HCT116 (cell line): ENCODE measurements around the gene ACOX3. TPM values are rescaled to one million over a fixed set of nuclear protein-coding genes. Genes with fewer than 3 reads are reported as not detected.

ENCODE experiments used
- ATAC-seq: fragments of 200-7000 bp; cut with Tn5 transposase; 2 replicates; pipeline ENCODE4 v1.9.1; 2020; ENCODE audit warnings: mild to moderate bottlenecking, moderate library complexity
- BruUV-seq: library from RNA; stranded (reverse); fragments of 400-500 nt; replicated peaks from 2 replicates; lab custom pipeline; 2021; lab: Mats Ljungman, UMichigan
- CTCF ChIA-PET: fragments of 300-600 bp; sonication (Branson Sonifier 250); formaldehyde crosslinking; loops from one replicate; lab custom pipeline; 2021; ENCODE audit warnings: antibody characterized with exemption; lab: Charles Lee
- POLR2A ChIA-PET: fragments of 300-600, 350-600 bp; sonication (Branson Sonifier 250); formaldehyde crosslinking; loops from one replicate; lab custom pipeline; 2021; ENCODE audit warnings: antibody characterized with exemption; lab: Charles Lee
- RAD21 ChIA-PET, 2 experiments: fragments of 300-600 bp; sonication (Branson Sonifier 250); formaldehyde crosslinking; loops; one replicate each; lab custom pipeline; 2023; ENCODE audit warnings: low total read pairs in 2 of 2; ENCODE audit not compliant: uncharacterized antibody in 2 of 2, unreplicated experiment in 2 of 2, low non-redundant PET in 1 of 2; lab: Charles Lee
- DNase-seq: peaks from one replicate; pipeline ENCODE4 v3.0.0-alpha.2; 2010; ENCODE audit warnings: low read depth, low spot score
- H2AFZ ChIP-seq: fragments of 200-600 bp; shearing (Covaris generic), sonication (generic); 2 replicates; pipeline ENCODE4 v1.6.1; 2017; ENCODE audit warnings: low read depth, mixed run types, mixed read lengths, antibody characterized with exemption, low read length; ENCODE audit not compliant: poor library complexity, severe bottlenecking
- H3K27ac ChIP-seq: 2 replicates; pipeline ENCODE4 v1.5.1; 2012; ENCODE audit warnings: low read depth, low read length
- H3K27me3 ChIP-seq: fragments of 200-600 bp; sonication (generic); 2 replicates; pipeline ENCODE4 v1.6.1; 2016; ENCODE audit warnings: mixed run types, low read length, mixed read lengths; ENCODE audit not compliant: insufficient read depth
- H3K36me3 ChIP-seq, 2 experiments: fragments of 200-500 bp in 1 of 2; fragments of 200-600 bp in 1 of 2; sonication (Bioruptor generic) in 1 of 2; sonication (generic) in 1 of 2; 2 replicates each; pipeline versions ENCODE4 v1.5.1 to v1.6.1; 2014 to 2016; ENCODE audit warnings: low read length in 2 of 2, inconsistent platforms in 1 of 2, mixed read lengths in 1 of 2, mixed run types in 1 of 2; ENCODE audit not compliant: insufficient read depth in 2 of 2, control insufficient read depth in 1 of 2
- H3K4me1 ChIP-seq, 2 experiments: fragments of 200-600 bp in 1 of 2; sonication (generic) in 1 of 2; 2 replicates each; pipeline versions ENCODE4 v1.5.1 to v1.6.1; 2012 to 2017; ENCODE audit warnings: low read length in 2 of 2, inconsistent platforms in 1 of 2, mild to moderate bottlenecking in 1 of 2, mixed read lengths in 1 of 2, mixed run types in 1 of 2, moderate library complexity in 1 of 2; ENCODE audit not compliant: insufficient read depth in 2 of 2, control insufficient read depth in 1 of 2
- H3K4me2 ChIP-seq: fragments of 200-600 bp; sonication (generic); 2 replicates; pipeline ENCODE4 v1.6.1; 2017; ENCODE audit warnings: mixed run types, low read length, mixed read lengths
- H3K4me3 ChIP-seq, 2 experiments: fragments of 200-600 bp in 1 of 2; sonication (generic) in 1 of 2; replicated peaks in 1 of 2; 2 replicates each; pipeline ENCODE4 v1.5.1; 2011 to 2016; ENCODE audit warnings: low read length in 2 of 2, control low read depth in 1 of 2, low read depth in 1 of 2, mild to moderate bottlenecking in 1 of 2, mixed read lengths in 1 of 2, mixed run types in 1 of 2
- H3K79me2 ChIP-seq: fragments of 200-600 bp; sonication (generic); 2 replicates; pipeline ENCODE4 v1.6.1; 2017; ENCODE audit warnings: mild to moderate bottlenecking, mixed run types, low read length, moderate library complexity, mixed read lengths; ENCODE audit not compliant: insufficient read depth
- H3K9ac ChIP-seq: fragments of 200-600 bp; sonication (generic); 2 replicates; pipeline ENCODE4 v1.6.1; 2016; ENCODE audit warnings: low read length, mixed read lengths
- H3K9me2 ChIP-seq: fragments of 200-600 bp; sonication (generic), shearing (Covaris generic); 2 replicates; pipeline ENCODE4 v1.6.1; 2017; ENCODE audit warnings: mixed run types, mild to moderate bottlenecking, moderate library complexity; ENCODE audit not compliant: insufficient read depth
- H3K9me3 ChIP-seq, 2 experiments: fragments of 200-500 bp in 1 of 2; fragments of 200-600 bp in 1 of 2; sonication (Bioruptor generic) in 1 of 2; sonication (generic) in 1 of 2; 2 replicates each; pipeline ENCODE4 v1.6.1; 2014 to 2017; ENCODE audit warnings: low read length in 2 of 2, mixed read lengths in 2 of 2, inconsistent platforms in 1 of 2, low read depth in 1 of 2, mild to moderate bottlenecking in 1 of 2, mixed run types in 1 of 2, moderate library complexity in 1 of 2; ENCODE audit not compliant: control insufficient read depth in 1 of 2, insufficient read depth in 1 of 2
- H4K20me1 ChIP-seq: fragments of 200-600 bp; sonication (generic), shearing (Covaris generic); 2 replicates; pipeline ENCODE4 v1.6.1; 2017; ENCODE audit warnings: mixed run types, mild to moderate bottlenecking, moderate library complexity; ENCODE audit not compliant: insufficient read depth
- CBX3 ChIP-seq: IDR thresholded peaks from 2 replicates; pipeline ENCODE4 v1.6.1; 2012; ENCODE audit warnings: low read depth
- CEBPB ChIP-seq: IDR thresholded peaks from 2 replicates; pipeline ENCODE4 v1.6.1; 2012; ENCODE audit warnings: low read depth
- CTCF ChIP-seq, 3 experiments: fragments of 200-600 bp in 1 of 3; sonication (generic) in 1 of 3; IDR thresholded peaks in 2 of 3; conservative IDR thresholded peaks in 1 of 3; 2 replicates each; pipeline ENCODE4 v1.5.1; 2012 to 2017; ENCODE audit warnings: low read depth in 2 of 3, low read length in 2 of 3, antibody characterized with exemption in 1 of 3, borderline replicate concordance in 1 of 3, control low read depth in 1 of 3, mild to moderate bottlenecking in 1 of 3, mixed read lengths in 1 of 3, mixed run types in 1 of 3, moderate library complexity in 1 of 3; ENCODE audit not compliant: insufficient read depth in 1 of 3
- EGR1 ChIP-seq: IDR thresholded peaks from 2 replicates; pipeline ENCODE4 v1.6.1; 2012; ENCODE audit warnings: low read depth
- FOSL1 ChIP-seq: IDR thresholded peaks from 2 replicates; pipeline ENCODE4 v1.6.1; 2012; ENCODE audit warnings: low read depth
- JUND ChIP-seq: IDR thresholded peaks from 2 replicates; pipeline ENCODE4 v1.6.1; 2012
- MAX ChIP-seq: IDR thresholded peaks from 2 replicates; pipeline ENCODE4 v1.6.1; 2012
- POLR2A ChIP-seq: IDR thresholded peaks from 2 replicates; pipeline ENCODE4 v1.7.0; 2011; ENCODE audit warnings: borderline replicate concordance; ENCODE audit not compliant: insufficient read depth, insufficient read length; ENCODE audit errors: extremely low read depth
- POLR2AphosphoS5 ChIP-seq: IDR thresholded peaks from 2 replicates; pipeline ENCODE4 v1.6.1; 2011; ENCODE audit warnings: mild to moderate bottlenecking, low read depth, low read length, moderate library complexity
- RAD21 ChIP-seq: IDR thresholded peaks from 2 replicates; pipeline ENCODE4 v1.6.1; 2012; ENCODE audit warnings: low read depth, mild to moderate bottlenecking
- REST ChIP-seq: IDR thresholded peaks from 2 replicates; pipeline ENCODE4 v1.6.1; 2012; ENCODE audit warnings: low read depth
- SIN3A ChIP-seq: IDR thresholded peaks from 2 replicates; pipeline ENCODE4 v1.6.1; 2012; ENCODE audit warnings: low read depth
- SP1 ChIP-seq: IDR thresholded peaks from 2 replicates; pipeline ENCODE4 v1.6.1; 2012; ENCODE audit warnings: low read depth
- SRF ChIP-seq: IDR thresholded peaks from 2 replicates; pipeline ENCODE4 v1.6.1; 2012; ENCODE audit warnings: low read depth
- TCF7L2 ChIP-seq: IDR thresholded peaks from 2 replicates; pipeline ENCODE4 v1.7.0; 2011; ENCODE audit warnings: borderline replicate concordance, inconsistent platforms; ENCODE audit not compliant: insufficient read depth, insufficient read length; ENCODE audit errors: extremely low read depth
- YY1 ChIP-seq: IDR thresholded peaks from 2 replicates; pipeline ENCODE4 v1.6.1; 2011; ENCODE audit warnings: low read length, low read depth, moderate library complexity, mild to moderate bottlenecking; ENCODE audit not compliant: insufficient replicate concordance; ENCODE audit errors: extremely low read depth
- ZFX ChIP-seq: fragments of 450-650 bp; IDR thresholded peaks from 2 replicates; pipeline ENCODE4 v1.6.1; 2017
- ZNF274 ChIP-seq: fragments of 200-500 bp; sonication (Bioruptor generic); IDR thresholded peaks from 2 replicates; pipeline ENCODE4 v1.6.1; 2014; ENCODE audit warnings: mild to moderate bottlenecking, low read depth, low read length, inconsistent platforms
- intact Hi-C: fragments of 100-400 bp; cut with micrococcal nuclease; formaldehyde crosslinking; loops from 2 replicates; pipeline ENCODE4 v1.10.0; 2022
- total RNA-seq: library from RNA; stranded (reverse); gene quantifications from one replicate; pipeline ENCODE4 v1.2.1, GENCODE V29; 2021; ENCODE audit not compliant: unreplicated experiment
- TF ChIP-seq, protein P1 (sequence below): IDR thresholded peaks from 2 replicates; pipeline ENCODE4 v1.6.1; 2012
- TF ChIP-seq, protein P2 (sequence below): IDR thresholded peaks from 2 replicates; pipeline ENCODE4 v1.6.1; 2011; ENCODE audit warnings: mild to moderate bottlenecking, low read length, moderate library complexity; ENCODE audit not compliant: insufficient replicate concordance; ENCODE audit errors: extremely low read depth

The ACOX3 gene
- total RNA-seq, 1 experiment from 2014 or later = 16.9 TPM

DNA sequence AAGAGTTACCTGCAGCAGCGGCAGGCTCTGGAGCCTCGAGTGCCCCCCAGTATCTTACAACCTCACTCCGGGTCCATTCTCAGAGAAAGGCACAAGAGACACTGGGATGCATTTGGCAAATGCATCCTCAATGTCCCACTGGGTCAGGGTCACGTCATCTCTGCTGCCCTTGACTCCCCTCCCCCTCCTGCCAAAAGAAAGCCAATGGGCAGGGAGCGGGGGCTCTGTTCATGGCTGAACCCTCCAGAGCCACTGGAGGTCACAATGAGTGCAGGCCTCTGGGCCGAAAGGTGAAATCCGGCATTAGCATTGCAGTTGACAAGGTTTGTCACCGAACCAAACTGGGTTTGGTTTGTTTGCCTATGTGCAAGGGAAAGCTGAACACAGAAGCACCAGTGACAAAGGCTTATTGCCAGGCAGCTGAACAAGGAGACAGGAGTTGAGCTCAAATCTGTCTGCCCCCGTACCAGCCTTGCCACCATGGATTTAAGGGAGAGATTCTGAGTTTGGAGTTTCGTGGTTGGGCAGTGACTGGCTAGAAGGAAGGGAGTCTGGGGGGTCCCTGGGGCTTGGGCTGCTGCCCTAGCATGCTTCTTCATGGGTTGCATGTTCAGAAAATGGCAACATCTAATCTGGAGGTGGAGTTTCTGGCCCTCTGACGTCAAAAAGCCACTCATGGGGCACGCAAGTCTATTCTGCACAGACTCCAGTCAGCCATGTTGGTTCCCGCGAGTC lies 106.6 kb downstream of the ACOX3 start:
- H3K4me2 ChIP-seq = no peak overlapping the region
- no peaks in the 10 kb centered on the region for H3K79me2 ChIP-seq
- no peaks in the 10 kb centered on the region for H3K36me3 ChIP-seq
- no peak overlapping the region for H2AFZ ChIP-seq
- POLR2A ChIA-PET = no interaction called here
- ATAC-seq (no peak), DNase-seq (no peak)
- no peak overlapping the region for H3K4me3 ChIP-seq
- RAD21 ChIA-PET = no interaction called here
- intact Hi-C loops = no loop called here
- peaks cover 0 to 4% of the 10 kb centered on the region in 2 experiments; a peak in 1 of 4 replicates for H3K4me1 ChIP-seq
- CTCF ChIA-PET = no interaction called here
- H3K27me3 ChIP-seq = no peaks in the 10 kb centered on the region
- no peaks in the 10 kb centered on the region for H3K9me2 ChIP-seq
- H4K20me1 ChIP-seq = no peaks in the 10 kb centered on the region
- TF ChIP-seq, protein P1, sequence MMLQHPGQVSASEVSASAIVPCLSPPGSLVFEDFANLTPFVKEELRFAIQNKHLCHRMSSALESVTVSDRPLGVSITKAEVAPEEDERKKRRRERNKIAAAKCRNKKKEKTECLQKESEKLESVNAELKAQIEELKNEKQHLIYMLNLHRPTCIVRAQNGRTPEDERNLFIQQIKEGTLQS = no peak
- no peak for TF ChIP-seq RAD21
- TF ChIP-seq EGR1 = no peak
- TF ChIP-seq, protein P2, sequence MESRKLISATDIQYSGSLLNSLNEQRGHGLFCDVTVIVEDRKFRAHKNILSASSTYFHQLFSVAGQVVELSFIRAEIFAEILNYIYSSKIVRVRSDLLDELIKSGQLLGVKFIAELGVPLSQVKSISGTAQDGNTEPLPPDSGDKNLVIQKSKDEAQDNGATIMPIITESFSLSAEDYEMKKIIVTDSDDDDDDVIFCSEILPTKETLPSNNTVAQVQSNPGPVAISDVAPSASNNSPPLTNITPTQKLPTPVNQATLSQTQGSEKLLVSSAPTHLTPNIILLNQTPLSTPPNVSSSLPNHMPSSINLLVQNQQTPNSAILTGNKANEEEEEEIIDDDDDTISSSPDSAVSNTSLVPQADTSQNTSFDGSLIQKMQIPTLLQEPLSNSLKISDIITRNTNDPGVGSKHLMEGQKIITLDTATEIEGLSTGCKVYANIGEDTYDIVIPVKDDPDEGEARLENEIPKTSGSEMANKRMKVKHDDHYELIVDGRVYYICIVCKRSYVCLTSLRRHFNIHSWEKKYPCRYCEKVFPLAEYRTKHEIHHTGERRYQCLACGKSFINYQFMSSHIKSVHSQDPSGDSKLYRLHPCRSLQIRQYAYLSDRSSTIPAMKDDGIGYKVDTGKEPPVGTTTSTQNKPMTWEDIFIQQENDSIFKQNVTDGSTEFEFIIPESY = no peak
- TF ChIP-seq ZFX = no peak
- no peak for TF ChIP-seq JUND
- TF ChIP-seq TCF7L2 = no peak
- no peak for TF ChIP-seq CEBPB
- no peak for TF ChIP-seq SRF
- no peak for TF ChIP-seq YY1
- no peak for TF ChIP-seq CTCF (IDR thresholded peaks at IDR 0.05 in 2 of 3, conservative IDR thresholded peaks at IDR 0.05 in 1 of 3; ENCODE audit: borderline replicate concordance in 1 of 3, insufficient read depth in 1 of 3, low read depth in 2 of 3, low read length in 2 of 3)
- TF ChIP-seq POLR2A = no peak
- TF ChIP-seq POLR2AphosphoS5 = no peak
- no peak for TF ChIP-seq SIN3A
- TF ChIP-seq REST = no peak
- TF ChIP-seq CBX3 = no peak
- no peak for TF ChIP-seq FOSL1
- TF ChIP-seq ZNF274 = no peak
- TF ChIP-seq MAX = no peak
- no peak for TF ChIP-seq SP1
- no peak overlapping the region for H3K9ac ChIP-seq
- H3K27ac ChIP-seq = no peak overlapping the region
- no TSS peak for BruUV-seq
- H3K9me3 ChIP-seq = peaks cover 0 to 8% of the 10 kb centered on the region in 2 experiments; a peak in 3 of 4 replicates
